ENCODE measurements around the gene TRMT112.

The TRMT112 gene

DNA sequence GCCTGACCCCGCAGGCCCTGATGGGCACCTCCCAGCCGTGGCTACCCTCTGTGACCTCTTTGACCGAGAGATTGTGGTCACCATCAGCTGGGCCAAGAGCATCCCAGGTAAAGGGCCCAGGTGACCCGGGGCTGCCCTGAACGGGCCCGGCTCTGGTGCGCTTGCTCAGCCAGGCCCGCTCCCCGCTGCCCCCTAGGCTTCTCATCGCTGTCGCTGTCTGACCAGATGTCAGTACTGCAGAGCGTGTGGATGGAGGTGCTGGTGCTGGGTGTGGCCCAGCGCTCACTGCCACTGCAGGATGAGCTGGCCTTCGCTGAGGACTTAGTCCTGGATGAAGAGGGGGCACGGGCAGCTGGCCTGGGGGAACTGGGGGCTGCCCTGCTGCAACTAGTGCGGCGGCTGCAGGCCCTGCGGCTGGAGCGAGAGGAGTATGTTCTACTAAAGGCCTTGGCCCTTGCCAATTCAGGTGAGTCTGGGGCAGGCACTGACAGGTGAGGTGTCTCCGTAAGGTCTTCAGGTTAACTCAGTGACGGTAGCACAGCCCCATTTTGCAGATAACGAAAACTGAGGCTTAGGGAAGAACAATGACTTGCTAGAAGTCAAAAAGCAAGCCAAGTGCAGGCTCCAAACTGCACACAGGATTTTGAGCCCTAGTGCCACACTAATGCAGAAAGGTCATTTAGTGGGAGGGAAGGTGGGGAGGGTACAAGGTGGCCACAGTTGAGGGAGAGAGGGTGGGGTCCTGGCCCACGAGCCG is 2.4 kb downstream of the TRMT112 start:
- H3K27me3 ChIP-seq (ENCODE audit: insufficient read depth, low read length): no peaks in the 10 kb centered on the region
- no peaks in the 10 kb centered on the region for H3F3A ChIP-seq (ENCODE audit: insufficient read depth, low read length)
- no peaks in the 10 kb centered on the region for H3K9me2 ChIP-seq (ENCODE audit: low read depth, low read length)
- H4K20me1 ChIP-seq (ENCODE audit: insufficient read depth, low read length): no peaks in the 10 kb centered on the region
- H2AFZ ChIP-seq (ENCODE audit: low read length): no peak overlapping the region
- H3K4me3 ChIP-seq (ENCODE audit: low read depth, low read length, poor library complexity, severe bottlenecking): no peak overlapping the region
- no peaks in the 10 kb centered on the region for H3K79me2 ChIP-seq (ENCODE audit: insufficient read depth, low read length)
- H3K4me1 ChIP-seq (ENCODE audit: insufficient read depth, low read length, severe bottlenecking): peaks cover 18% of the 10 kb centered on the region
- H3K9me3 ChIP-seq (ENCODE audit: low read length): no peaks in the 10 kb centered on the region
- H3K9ac ChIP-seq (ENCODE audit: low read length): no peak overlapping the region
- H3K36me3 ChIP-seq (ENCODE audit: insufficient read depth, low read length): peaks cover 43% of the 10 kb centered on the region; the same call in 1 of the 2 replicates
- TF ChIP-seq, protein P1, sequence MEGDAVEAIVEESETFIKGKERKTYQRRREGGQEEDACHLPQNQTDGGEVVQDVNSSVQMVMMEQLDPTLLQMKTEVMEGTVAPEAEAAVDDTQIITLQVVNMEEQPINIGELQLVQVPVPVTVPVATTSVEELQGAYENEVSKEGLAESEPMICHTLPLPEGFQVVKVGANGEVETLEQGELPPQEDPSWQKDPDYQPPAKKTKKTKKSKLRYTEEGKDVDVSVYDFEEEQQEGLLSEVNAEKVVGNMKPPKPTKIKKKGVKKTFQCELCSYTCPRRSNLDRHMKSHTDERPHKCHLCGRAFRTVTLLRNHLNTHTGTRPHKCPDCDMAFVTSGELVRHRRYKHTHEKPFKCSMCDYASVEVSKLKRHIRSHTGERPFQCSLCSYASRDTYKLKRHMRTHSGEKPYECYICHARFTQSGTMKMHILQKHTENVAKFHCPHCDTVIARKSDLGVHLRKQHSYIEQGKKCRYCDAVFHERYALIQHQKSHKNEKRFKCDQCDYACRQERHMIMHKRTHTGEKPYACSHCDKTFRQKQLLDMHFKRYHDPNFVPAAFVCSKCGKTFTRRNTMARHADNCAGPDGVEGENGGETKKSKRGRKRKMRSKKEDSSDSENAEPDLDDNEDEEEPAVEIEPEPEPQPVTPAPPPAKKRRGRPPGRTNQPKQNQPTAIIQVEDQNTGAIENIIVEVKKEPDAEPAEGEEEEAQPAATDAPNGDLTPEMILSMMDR (IDR thresholded peaks at IDR 0.05; ENCODE audit: low read length): no peak
- H3K27ac ChIP-seq (ENCODE audit: low read depth, low read length, poor library complexity, severe bottlenecking): no peak overlapping the region
- H3K4me2 ChIP-seq (ENCODE audit: low read length): no peak overlapping the region

DNA sequence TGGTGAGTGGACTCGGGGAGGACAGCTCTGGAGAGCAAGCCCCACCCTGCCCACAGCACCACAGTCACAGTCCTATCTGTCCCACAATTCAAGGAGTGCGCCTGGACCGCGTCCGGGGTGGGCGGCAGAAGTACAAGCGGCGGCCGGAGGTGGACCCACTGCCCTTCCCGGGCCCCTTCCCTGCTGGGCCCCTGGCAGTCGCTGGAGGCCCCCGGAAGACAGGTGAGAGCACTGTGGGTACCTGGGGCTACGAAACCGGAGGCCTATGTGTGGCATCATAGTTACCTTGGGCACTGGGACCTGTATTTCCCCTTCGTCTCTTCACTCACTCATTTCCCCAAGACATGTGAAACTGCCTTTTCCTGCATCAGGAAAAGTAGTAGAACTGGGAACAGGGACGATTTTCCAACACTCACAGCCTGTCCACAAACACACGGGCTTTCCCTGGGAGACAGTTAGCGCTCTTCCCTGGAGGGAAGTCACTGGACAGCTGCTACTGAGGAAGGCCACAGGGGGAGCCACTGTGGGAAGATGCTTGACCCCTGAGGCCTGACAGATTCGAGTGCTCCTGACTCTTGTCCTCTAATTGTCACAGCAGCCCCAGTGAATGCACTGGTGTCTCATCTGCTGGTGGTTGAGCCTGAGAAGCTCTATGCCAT is 3.1 kb downstream of the TRMT112 start:
- H3K9me2 ChIP-seq (ENCODE audit: low read depth, low read length): no peaks in the 10 kb centered on the region
- H3K79me2 ChIP-seq (ENCODE audit: insufficient read depth, low read length): no peaks in the 10 kb centered on the region
- no peaks in the 10 kb centered on the region for H4K20me1 ChIP-seq (ENCODE audit: insufficient read depth, low read length)
- no peak overlapping the region for H3K9ac ChIP-seq (ENCODE audit: low read length)
- TF ChIP-seq EZH2 (IDR thresholded peaks at IDR 0.05; ENCODE audit: borderline replicate concordance, low read length): no peak
- no peak overlapping the region for H3K27ac ChIP-seq (ENCODE audit: low read depth, low read length, poor library complexity, severe bottlenecking)
- no peak overlapping the region for H3K4me3 ChIP-seq (ENCODE audit: low read depth, low read length, poor library complexity, severe bottlenecking)
- H3K9me3 ChIP-seq (ENCODE audit: low read length): no peaks in the 10 kb centered on the region
- H3K4me1 ChIP-seq (ENCODE audit: insufficient read depth, low read length, severe bottlenecking): peaks cover 17% of the 10 kb centered on the region
- H3K36me3 ChIP-seq (ENCODE audit: insufficient read depth, low read length): peaks cover 43% of the 10 kb centered on the region; the same call in 1 of the 2 replicates
- H3K4me2 ChIP-seq (ENCODE audit: low read length): no peak overlapping the region
- H3K27me3 ChIP-seq (ENCODE audit: insufficient read depth, low read length): no peaks in the 10 kb centered on the region
- H2AFZ ChIP-seq (ENCODE audit: low read length): no peak overlapping the region
- H3F3A ChIP-seq (ENCODE audit: insufficient read depth, low read length): no peaks in the 10 kb centered on the region

DNA sequence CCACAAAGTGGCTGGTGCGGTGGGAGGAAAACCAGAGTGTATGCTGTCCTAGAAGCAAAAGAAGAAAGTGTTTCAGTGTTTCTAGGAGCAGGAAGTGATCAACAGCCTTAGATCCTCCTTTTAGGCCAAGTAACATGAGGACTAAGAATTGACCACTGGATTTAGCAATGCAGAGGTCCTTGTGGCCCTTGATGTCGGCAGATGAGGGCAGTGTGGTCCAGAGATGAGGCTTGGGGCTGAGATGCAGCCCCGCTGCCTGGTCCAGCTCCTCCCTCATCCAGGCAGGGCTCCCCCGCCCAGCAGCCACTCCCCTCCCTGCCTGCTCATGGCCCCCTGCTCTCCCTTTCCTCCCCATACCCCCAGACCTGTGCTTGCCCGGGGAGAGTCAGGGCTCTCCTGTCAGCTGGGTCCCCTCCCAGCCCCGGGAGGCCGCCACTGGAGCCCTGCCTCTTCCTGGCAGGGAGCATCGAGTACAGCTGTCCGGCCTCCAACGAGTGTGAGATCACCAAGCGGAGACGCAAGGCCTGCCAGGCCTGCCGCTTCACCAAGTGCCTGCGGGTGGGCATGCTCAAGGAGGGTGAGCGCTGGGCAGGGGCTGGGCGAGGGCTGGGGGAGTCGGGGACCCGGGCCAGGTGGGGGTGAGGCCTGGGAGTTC is 3.7 kb downstream of the TRMT112 start:
- no peaks in the 10 kb centered on the region for H3F3A ChIP-seq (ENCODE audit: insufficient read depth, low read length)
- peaks cover 43% of the 10 kb centered on the region; the same call in 1 of the 2 replicates for H3K36me3 ChIP-seq (ENCODE audit: insufficient read depth, low read length)
- no peak overlapping the region for H3K9ac ChIP-seq (ENCODE audit: low read length)
- no peaks in the 10 kb centered on the region for H3K9me2 ChIP-seq (ENCODE audit: low read depth, low read length)
- no peak overlapping the region for H3K27ac ChIP-seq (ENCODE audit: low read depth, low read length, poor library complexity, severe bottlenecking)
- no peaks in the 10 kb centered on the region for H4K20me1 ChIP-seq (ENCODE audit: insufficient read depth, low read length)
- peaks cover 11% of the 10 kb centered on the region for H3K4me1 ChIP-seq (ENCODE audit: insufficient read depth, low read length, severe bottlenecking)
- no peak overlapping the region for H3K4me3 ChIP-seq (ENCODE audit: low read depth, low read length, poor library complexity, severe bottlenecking)
- no peaks in the 10 kb centered on the region for H3K79me2 ChIP-seq (ENCODE audit: insufficient read depth, low read length)
- H3K4me2 ChIP-seq (ENCODE audit: low read length): no peak overlapping the region
- no peaks in the 10 kb centered on the region for H3K27me3 ChIP-seq (ENCODE audit: insufficient read depth, low read length)
- TF ChIP-seq EZH2 (IDR thresholded peaks at IDR 0.05; ENCODE audit: borderline replicate concordance, low read length): no peak
- TF ChIP-seq, protein P1 (IDR thresholded peaks at IDR 0.05; ENCODE audit: low read length): no peak
- no peaks in the 10 kb centered on the region for H3K9me3 ChIP-seq (ENCODE audit: low read length)
- no peak overlapping the region for H2AFZ ChIP-seq (ENCODE audit: low read length)
